ENCODE data around the gene CCT7. TPM values are rescaled to one million over a fixed set of nuclear protein-coding genes. Genes with fewer than 3 reads are reported as not detected.

CCT7 gene
- total RNA-seq, 1 donor from 2014 or later: 359 TPM

DNA sequence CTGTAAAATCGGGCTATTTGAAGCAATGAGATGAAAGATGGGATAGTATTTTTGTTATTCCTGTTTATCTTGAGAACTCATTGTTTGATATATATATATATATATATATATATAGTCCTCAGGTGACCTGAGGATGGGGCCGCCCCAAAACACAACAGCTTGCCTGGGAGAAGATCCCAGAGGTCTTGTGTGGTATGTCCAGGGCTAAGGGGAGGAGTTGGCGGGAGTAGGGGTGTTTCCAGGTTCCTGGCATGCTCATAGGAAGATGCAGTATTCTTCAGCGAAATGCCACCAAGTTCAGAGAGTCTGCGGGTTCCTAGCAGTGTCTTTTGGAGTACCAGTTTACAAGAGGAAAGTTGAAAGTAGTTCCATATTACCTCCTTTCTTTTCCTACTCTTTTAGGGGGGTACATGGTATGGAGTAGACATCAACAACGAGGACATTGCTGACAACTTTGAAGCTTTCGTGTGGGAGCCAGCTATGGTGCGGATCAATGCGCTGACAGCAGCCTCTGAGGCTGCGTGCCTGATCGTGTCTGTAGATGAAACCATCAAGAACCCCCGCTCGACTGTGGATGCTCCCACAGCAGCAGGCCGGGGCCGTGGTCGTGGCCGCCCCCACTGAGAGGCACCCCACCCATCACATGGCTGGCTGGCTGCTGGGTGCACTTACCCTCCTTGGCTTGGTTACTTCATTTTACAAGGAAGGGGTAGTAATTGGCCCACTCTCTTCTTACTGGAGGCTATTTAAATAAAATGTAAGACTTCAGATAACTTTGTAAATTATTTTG, 18.3 kb downstream of the CCT7 start:
- H3K4me1 ChIP-seq (ENCODE audit: insufficient read depth, low read length): no peaks in the 10 kb centered on the region
- no peak overlapping the region for H3K4me3 ChIP-seq (ENCODE audit: insufficient read depth, low read depth, low read length)
- Mint-ChIP-seq H3K4me1 (ENCODE audit: low read depth, unreplicated experiment) (peaks cover 2% of the 10 kb centered on the region), H3K4me3 (ENCODE audit: unreplicated experiment) (no peak overlapping the region), H3K9me3 (ENCODE audit: unreplicated experiment) (no peaks in the 10 kb centered on the region), H3K27ac (ENCODE audit: unreplicated experiment) (no peak overlapping the region), H3K36me3 (ENCODE audit: low read depth, unreplicated experiment) (peaks cover 18% of the 10 kb centered on the region), H3K27me3 (ENCODE audit: low read depth, unreplicated experiment) (no peaks in the 10 kb centered on the region)
- no peaks in the 10 kb centered on the region for H3K27me3 ChIP-seq (ENCODE audit: insufficient read depth, low read length)
- H4K20me1 ChIP-seq (ENCODE audit: insufficient read depth, low read length): peaks cover 76% of the 10 kb centered on the region
- H3K36me3 ChIP-seq (ENCODE audit: insufficient read depth, low read length): peaks cover 56% of the 10 kb centered on the region
- H3K9ac ChIP-seq (ENCODE audit: low read length): no peak overlapping the region
- peaks cover 5% of the 10 kb centered on the region for H3K79me2 ChIP-seq (ENCODE audit: insufficient read depth, low read length)
- no peak overlapping the region for H3K4me2 ChIP-seq (ENCODE audit: low read length)
- H3K27ac ChIP-seq (ENCODE audit: low read depth, low read length): no peak overlapping the region
- H3K9me3 ChIP-seq (ENCODE audit: insufficient read depth, low read depth, low read length): no peaks in the 10 kb centered on the region
- FAIRE-seq (no peak), DNase-seq (ENCODE audit: low read depth) (no peak)
- no peak overlapping the region for H2AFZ ChIP-seq (ENCODE audit: low read depth, low read length)
- TF ChIP-seq EZH2 (IDR thresholded peaks at IDR 0.05; ENCODE audit: insufficient read depth, low read length): no peak
- TF ChIP-seq, protein P1, sequence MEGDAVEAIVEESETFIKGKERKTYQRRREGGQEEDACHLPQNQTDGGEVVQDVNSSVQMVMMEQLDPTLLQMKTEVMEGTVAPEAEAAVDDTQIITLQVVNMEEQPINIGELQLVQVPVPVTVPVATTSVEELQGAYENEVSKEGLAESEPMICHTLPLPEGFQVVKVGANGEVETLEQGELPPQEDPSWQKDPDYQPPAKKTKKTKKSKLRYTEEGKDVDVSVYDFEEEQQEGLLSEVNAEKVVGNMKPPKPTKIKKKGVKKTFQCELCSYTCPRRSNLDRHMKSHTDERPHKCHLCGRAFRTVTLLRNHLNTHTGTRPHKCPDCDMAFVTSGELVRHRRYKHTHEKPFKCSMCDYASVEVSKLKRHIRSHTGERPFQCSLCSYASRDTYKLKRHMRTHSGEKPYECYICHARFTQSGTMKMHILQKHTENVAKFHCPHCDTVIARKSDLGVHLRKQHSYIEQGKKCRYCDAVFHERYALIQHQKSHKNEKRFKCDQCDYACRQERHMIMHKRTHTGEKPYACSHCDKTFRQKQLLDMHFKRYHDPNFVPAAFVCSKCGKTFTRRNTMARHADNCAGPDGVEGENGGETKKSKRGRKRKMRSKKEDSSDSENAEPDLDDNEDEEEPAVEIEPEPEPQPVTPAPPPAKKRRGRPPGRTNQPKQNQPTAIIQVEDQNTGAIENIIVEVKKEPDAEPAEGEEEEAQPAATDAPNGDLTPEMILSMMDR (IDR thresholded peaks at IDR 0.05; ENCODE audit: insufficient read depth, low read depth, low read length): no peak

DNA sequence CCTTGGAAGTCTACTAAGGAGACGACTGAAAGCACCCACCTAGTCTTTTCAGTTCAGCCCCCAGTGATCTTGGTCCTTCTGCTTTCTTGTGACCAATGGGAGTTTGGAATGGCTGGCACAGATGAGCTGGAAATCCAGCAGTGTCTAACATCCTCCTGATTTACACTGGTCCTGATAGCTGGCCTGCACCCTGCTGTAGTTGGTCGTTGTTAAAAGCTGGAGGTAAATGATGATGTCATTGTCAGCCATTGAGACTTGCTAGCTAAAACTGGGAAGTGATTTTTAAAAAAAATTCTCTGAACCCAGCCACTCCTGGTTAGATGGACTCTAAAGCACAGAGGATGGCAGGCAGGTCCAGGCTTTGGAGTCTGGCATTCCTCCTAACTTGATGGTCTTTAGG, 19.3 kb downstream of the CCT7 start:
- H2AFZ ChIP-seq (ENCODE audit: low read depth, low read length): no peak overlapping the region
- Mint-ChIP-seq H3K4me1 (ENCODE audit: low read depth, unreplicated experiment) (peaks cover 2% of the 10 kb centered on the region), H3K27ac (ENCODE audit: unreplicated experiment) (no peak overlapping the region), H3K27me3 (ENCODE audit: low read depth, unreplicated experiment) (no peaks in the 10 kb centered on the region), H3K4me3 (ENCODE audit: unreplicated experiment) (no peak overlapping the region), H3K36me3 (ENCODE audit: low read depth, unreplicated experiment) (peaks cover 16% of the 10 kb centered on the region), H3K9me3 (ENCODE audit: unreplicated experiment) (no peaks in the 10 kb centered on the region)
- no peak for FAIRE-seq
- DNase-seq (ENCODE audit: low read depth): no peak
- no peaks in the 10 kb centered on the region for H3K4me1 ChIP-seq (ENCODE audit: insufficient read depth, low read length)
- no peak overlapping the region for H3K4me3 ChIP-seq (ENCODE audit: insufficient read depth, low read depth, low read length)
- no peaks in the 10 kb centered on the region for H3K9me3 ChIP-seq (ENCODE audit: insufficient read depth, low read depth, low read length)
- no peak overlapping the region for H3K27ac ChIP-seq (ENCODE audit: low read depth, low read length)
- TF ChIP-seq, protein P1 (IDR thresholded peaks at IDR 0.05; ENCODE audit: insufficient read depth, low read depth, low read length): no peak
- no peak for TF ChIP-seq EZH2 (IDR thresholded peaks at IDR 0.05; ENCODE audit: insufficient read depth, low read length)
- no peaks in the 10 kb centered on the region for H3K79me2 ChIP-seq (ENCODE audit: insufficient read depth, low read length)
- H3K27me3 ChIP-seq (ENCODE audit: insufficient read depth, low read length): no peaks in the 10 kb centered on the region
- H3K9ac ChIP-seq (ENCODE audit: low read length): no peak overlapping the region
- H4K20me1 ChIP-seq (ENCODE audit: insufficient read depth, low read length): peaks cover 67% of the 10 kb centered on the region
- no peak overlapping the region for H3K4me2 ChIP-seq (ENCODE audit: low read length)
- H3K36me3 ChIP-seq (ENCODE audit: insufficient read depth, low read length): peaks cover 48% of the 10 kb centered on the region

DNA sequence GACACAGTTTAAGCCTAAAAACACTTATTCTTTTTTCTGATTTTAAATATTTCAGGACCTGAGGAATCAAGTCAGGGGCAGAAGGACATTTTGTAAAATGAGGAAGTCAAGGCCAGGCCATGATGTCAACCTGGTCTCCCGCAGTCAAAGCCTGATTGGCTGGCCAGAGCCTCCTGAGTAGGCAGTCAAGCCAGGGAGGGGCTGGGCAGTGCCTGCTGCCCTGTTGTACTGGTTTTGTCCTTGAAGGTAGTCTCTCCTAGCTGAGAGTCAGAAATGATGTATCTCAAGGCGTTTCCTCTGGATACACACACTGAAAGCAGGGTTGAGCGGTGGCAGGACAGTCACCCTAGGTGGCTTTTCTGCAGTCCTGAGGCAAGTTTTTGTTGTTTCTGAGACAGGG, 19.8 kb downstream of the CCT7 start:
- peaks cover 17% of the 10 kb centered on the region for H3K36me3 Mint-ChIP-seq (ENCODE audit: low read depth, unreplicated experiment)
- H4K20me1 ChIP-seq (ENCODE audit: insufficient read depth, low read length): peaks cover 63% of the 10 kb centered on the region
- no peaks in the 10 kb centered on the region for H3K79me2 ChIP-seq (ENCODE audit: insufficient read depth, low read length)
- H3K4me1 Mint-ChIP-seq (ENCODE audit: low read depth, unreplicated experiment): peaks cover 2% of the 10 kb centered on the region
- no peaks in the 10 kb centered on the region for H3K9me3 ChIP-seq (ENCODE audit: insufficient read depth, low read depth, low read length)
- no peaks in the 10 kb centered on the region for H3K9me3 Mint-ChIP-seq (ENCODE audit: unreplicated experiment)
- no peak overlapping the region for H3K4me2 ChIP-seq (ENCODE audit: low read length)
- peaks cover 44% of the 10 kb centered on the region for H3K36me3 ChIP-seq (ENCODE audit: insufficient read depth, low read length)
- H3K4me1 ChIP-seq (ENCODE audit: insufficient read depth, low read length): no peaks in the 10 kb centered on the region
- H3K27me3 Mint-ChIP-seq (ENCODE audit: low read depth, unreplicated experiment): no peaks in the 10 kb centered on the region
- H3K27ac ChIP-seq (ENCODE audit: low read depth, low read length): no peak overlapping the region
- no peak for DNase-seq (ENCODE audit: low read depth)
- H3K4me3 ChIP-seq (ENCODE audit: insufficient read depth, low read depth, low read length): no peak overlapping the region
- H3K4me3 Mint-ChIP-seq (ENCODE audit: unreplicated experiment): no peak overlapping the region
- TF ChIP-seq, protein P1 (IDR thresholded peaks at IDR 0.05; ENCODE audit: insufficient read depth, low read depth, low read length): no peak
- no peak for TF ChIP-seq EZH2 (IDR thresholded peaks at IDR 0.05; ENCODE audit: insufficient read depth, low read length)
- H3K27me3 ChIP-seq (ENCODE audit: insufficient read depth, low read length): no peaks in the 10 kb centered on the region
- no peak overlapping the region for H3K9ac ChIP-seq (ENCODE audit: low read length)
- H2AFZ ChIP-seq (ENCODE audit: low read depth, low read length): no peak overlapping the region
- no peak for FAIRE-seq
- H3K27ac Mint-ChIP-seq (ENCODE audit: unreplicated experiment): peak overlapping the region; percentile 80

All from astrocyte (in vitro differentiated cells and primary cell).